Spinal cord (tissue), 10 donors: Measurements from ENCODE around the gene MAPKAPK3. TPM values are rescaled to one million over a fixed set of nuclear protein-coding genes. Genes with fewer than 3 reads are reported as not detected.

Source experiments
- DNase-seq, 6 donors: peaks; one replicate each; pipeline versions ENCODE4 v3.0.0 to v3.0.0-alpha.2; 2013 to 2015; ENCODE audit warnings: low spot score in 6 of 6, low read depth in 4 of 6
- H3K27ac ChIP-seq: one replicate; pipeline ENCODE4 v1.5.1; 2013; ENCODE audit warnings: low read depth, low read length, control low read depth
- H3K27me3 ChIP-seq: one replicate; pipeline ENCODE4 v1.6.1; 2013; ENCODE audit warnings: low read length; ENCODE audit not compliant: control insufficient read depth, insufficient read depth
- H3K36me3 ChIP-seq: one replicate; pipeline ENCODE4 v1.6.1; 2013; ENCODE audit warnings: low read length; ENCODE audit not compliant: control insufficient read depth, insufficient read depth
- H3K4me1 ChIP-seq: one replicate; pipeline ENCODE4 v1.6.1; 2013; ENCODE audit warnings: low read length; ENCODE audit not compliant: control insufficient read depth, insufficient read depth
- H3K4me3 ChIP-seq: one replicate; pipeline ENCODE4 v1.5.1; 2013; ENCODE audit warnings: low read depth, low read length, control low read depth
- H3K9me3 ChIP-seq: one replicate; pipeline ENCODE4 v1.6.1; 2013; ENCODE audit warnings: low read length; ENCODE audit not compliant: control insufficient read depth, insufficient read depth
- WGBS: methylation state at CpG from one replicate; pipeline ENCODE4 v1.1.5; 2013; ENCODE audit warnings: missing lambda C conversion rate; ENCODE audit not compliant: insufficient coverage; 5-methylcytosine and 5-hydroxymethylcytosine counted together
- polyA plus RNA-seq, 2 donors: library from polyadenylated mRNA; unstranded; fragments of 120-200 nt; gene quantifications; one replicate each; pipeline ENCODE4 v1.2.1, GENCODE V29; 2013; ENCODE audit not compliant: insufficient read length in 2 of 2
- total RNA-seq, 2 donors: library from RNA; depleted of rRNA in 1 of 2; stranded (reverse); fragments of 120-200 nt in 1 of 2; fragments of >200 nt in 1 of 2; gene quantifications; one replicate each; pipeline versions ENCODE4 v1.2.3 to v1.2.4, GENCODE V29; 2013 to 2014
- donor health status: healthy.

Gene MAPKAPK3
- total and polyA plus RNA-seq, 4 donors, result 12.4 to 24.4 (median 19.0) TPM

GRCh38 chr3:50585919-50586762, 30.8 kb upstream of the MAPKAPK3 start:
- H3K9me3 ChIP-seq, result no peaks in the 10 kb centered on the region
- no peaks in the 10 kb centered on the region for H3K27me3 ChIP-seq
- DNase-seq, result no peak
- 92% methylated on average over 5 of the region's 6 CpGs for WGBS
- H3K4me1 ChIP-seq, result no peaks in the 10 kb centered on the region
- H3K4me3 ChIP-seq, result no peak overlapping the region
- peaks cover 18% of the 10 kb centered on the region for H3K36me3 ChIP-seq
- H3K27ac ChIP-seq, result no peak overlapping the region

GRCh38 chr3:50586763-50587070, 30.2 kb upstream of the MAPKAPK3 start:
- Histone ChIP-seq H3K27ac (no peak overlapping the region), H3K27me3 (no peaks in the 10 kb centered on the region), H3K4me3 (no peak overlapping the region), H3K9me3 (no peaks in the 10 kb centered on the region), H3K36me3 (peaks cover 12% of the 10 kb centered on the region), H3K4me1 (no peaks in the 10 kb centered on the region)
- DNase-seq, result no peak
- 81% methylated on average over 2 of the region's 3 CpGs for WGBS

- Histone ChIP-seq H3K4me1 (no peaks in the 10 kb centered on the region), H3K9me3 (no peaks in the 10 kb centered on the region), H3K27ac (no peak overlapping the region), H3K4me3 (no peak overlapping the region), H3K27me3 (no peaks in the 10 kb centered on the region), H3K36me3 (peaks cover 5% of the 10 kb centered on the region)
- 86% methylated on average over 5 of the region's 6 CpGs for WGBS
- no peak for DNase-seq
Measured at GRCh38 chr3:50587373-50587772, 29.6 kb upstream of the MAPKAPK3 start.

- Histone ChIP-seq H3K4me3 (no peak overlapping the region), H3K9me3 (no peaks in the 10 kb centered on the region), H3K4me1 (no peaks in the 10 kb centered on the region), H3K27ac (no peak overlapping the region), H3K36me3 (no peaks in the 10 kb centered on the region), H3K27me3 (no peaks in the 10 kb centered on the region)
- no peak for DNase-seq
- 69% methylated on average over 17 of the region's 17 CpGs for WGBS
Measured at GRCh38 chr3:50587806-50588758, 28.9 kb upstream of the MAPKAPK3 start.

GRCh38 chr3:50588759-50589433, 28.1 kb upstream of the MAPKAPK3 start:
- H3K4me3 ChIP-seq, result no peak overlapping the region
- 90% methylated on average over 2 of the region's 4 CpGs for WGBS

GRCh38 chr3:50591196-50591741, 25.7 kb upstream of the MAPKAPK3 start:
- Histone ChIP-seq H3K9me3 (no peaks in the 10 kb centered on the region), H3K4me3 (no peak overlapping the region), H3K4me1 (no peaks in the 10 kb centered on the region), H3K27me3 (no peaks in the 10 kb centered on the region), H3K27ac (no peak overlapping the region), H3K36me3 (no peaks in the 10 kb centered on the region)
- DNase-seq, result no peak
- WGBS, result 78% methylated on average over 8 of the region's 9 CpGs

More at GRCh38 chr3:50588759-50589433, 28.1 kb upstream of the MAPKAPK3 start:
- Histone ChIP-seq H3K27ac (no peak overlapping the region), H3K36me3 (no peaks in the 10 kb centered on the region), H3K27me3 (no peaks in the 10 kb centered on the region), H3K4me1 (no peaks in the 10 kb centered on the region), H3K9me3 (no peaks in the 10 kb centered on the region)
- DNase-seq, result no peak

- Histone ChIP-seq H3K4me3 (no peak overlapping the region), H3K27me3 (no peaks in the 10 kb centered on the region), H3K27ac (no peak overlapping the region), H3K36me3 (no peaks in the 10 kb centered on the region), H3K4me1 (no peaks in the 10 kb centered on the region), H3K9me3 (no peaks in the 10 kb centered on the region)
- DNase-seq, result no peak
- WGBS, result 80% methylated on average over 1 of the region's 5 CpGs
Measured at GRCh38 chr3:50592568-50592967, 24.4 kb upstream of the MAPKAPK3 start.

GRCh38 chr3:50594253-50594785, 22.6 kb upstream of the MAPKAPK3 start:
- Histone ChIP-seq H3K27ac (no peak overlapping the region), H3K4me1 (no peaks in the 10 kb centered on the region), H3K27me3 (no peaks in the 10 kb centered on the region), H3K36me3 (no peaks in the 10 kb centered on the region), H3K4me3 (no peak overlapping the region), H3K9me3 (no peaks in the 10 kb centered on the region)
- 30% methylated on average over 2 of the region's 2 CpGs for WGBS
- no peak for DNase-seq

- no peak overlapping the region for H3K4me3 ChIP-seq
- no peaks in the 10 kb centered on the region for H3K9me3 ChIP-seq
- H3K27me3 ChIP-seq, result no peaks in the 10 kb centered on the region
- H3K4me1 ChIP-seq, result peaks cover 24% of the 10 kb centered on the region
- no peak for DNase-seq
- H3K27ac ChIP-seq, result no peak overlapping the region
- peaks cover under 1% of the 10 kb centered on the region for H3K36me3 ChIP-seq
- WGBS, result 98% methylated on average over 3 of the region's 6 CpGs
Measured at GRCh38 chr3:50599115-50599715, 17.7 kb upstream of the MAPKAPK3 start.
